GM03348 (cell line): ENCODE measurements around the gene TSPAN16.

Experiments
- DNase-seq: peaks from one replicate; pipeline ENCODE4 v3.0.0; 2012; ENCODE audit warnings: low spot score

The TSPAN16 gene

GRCh38 chr19:11268783-11269267 is 27.1 kb upstream of the TSPAN16 start:
- DNase-seq = no peak

GRCh38 chr19:11269408-11269807 is 26.6 kb upstream of the TSPAN16 start:
- no peak for DNase-seq

- DNase-seq = no peak
These were observed 22.7 kb upstream of the TSPAN16 start for GRCh38 chr19:11273296-11273695.

GRCh38 chr19:11273989-11274388 is 22.0 kb upstream of the TSPAN16 start:
- DNase-seq = no peak

- no peak for DNase-seq
These were observed 21.4 kb upstream of the TSPAN16 start for GRCh38 chr19:11274533-11275086.

GRCh38 chr19:11278670-11279069 is 17.3 kb upstream of the TSPAN16 start:
- no peak for DNase-seq

- DNase-seq = no peak
These were observed 16.3 kb upstream of the TSPAN16 start for GRCh38 chr19:11279505-11280236.

GRCh38 chr19:11281356-11282049 is 14.5 kb upstream of the TSPAN16 start:
- DNase-seq = no peak

- no peak for DNase-seq
These were observed 11.4 kb upstream of the TSPAN16 start for GRCh38 chr19:11284515-11284914.

GRCh38 chr19:11286312-11286974 is 9.5 kb upstream of the TSPAN16 start:
- DNase-seq = peak; percentile 79

- DNase-seq = peak; percentile 45
These were observed 7.6 kb upstream of the TSPAN16 start for GRCh38 chr19:11288349-11288748.

- no peak for DNase-seq
These were observed 5.7 kb upstream of the TSPAN16 start for GRCh38 chr19:11290256-11290655.

GRCh38 chr19:11291415-11291814 is 4.5 kb upstream of the TSPAN16 start:
- DNase-seq = no peak

GRCh38 chr19:11291991-11292390 is 4.0 kb upstream of the TSPAN16 start:
- DNase-seq = no peak

- peak; percentile 98 for DNase-seq
These were observed 2.2 kb upstream of the TSPAN16 start for GRCh38 chr19:11293433-11294389.

- DNase-seq = no peak
These were observed 780 bp upstream of the TSPAN16 start for GRCh38 chr19:11295180-11295579.

- DNase-seq = peak; percentile 27
These were observed 304 bp downstream of the TSPAN16 start for GRCh38 chr19:11296264-11296663.

GRCh38 chr19:11299946-11300810 is 4.2 kb downstream of the TSPAN16 start:
- DNase-seq = no peak

GRCh38 chr19:11300811-11301120 is 4.8 kb downstream of the TSPAN16 start:
- DNase-seq = no peak

- DNase-seq = no peak
These were observed 9.0 kb downstream of the TSPAN16 start for GRCh38 chr19:11304936-11305335.

- DNase-seq = no peak
These were observed 10.4 kb downstream of the TSPAN16 start for GRCh38 chr19:11306337-11306736.
